ENCODE measurements around the gene CCDC32. TPM values are rescaled to one million over a fixed set of nuclear protein-coding genes. Genes with fewer than 3 reads are reported as not detected.

CCDC32 gene
- total and polyA plus RNA-seq, 2 of the 13 experiments (the other 11 are each of a cell fraction or from before 2014, with no cell fraction given), result 10.8 to 23.2 TPM

GRCh38 chr15:40564591-40565332 lies at the start of gene CCDC32 (continued):
- TF ChIP-seq RNF219 (CRISPR knock-in tag; IDR thresholded peaks at IDR 0.05) (no peak), MED1 (CRISPR knock-in tag; IDR thresholded peaks at IDR 0.05) (0 out of 2 replicates have a peak, but pooled peaks have one; percentile 32), FOXO4 (CRISPR knock-in tag; conservative IDR thresholded peaks at IDR 0.05) (0 out of 2 replicates have a peak, but pooled peaks have one; percentile 79), ARNT (IDR thresholded peaks at IDR 0.05) (no peak), ARNT2 (CRISPR knock-in tag; IDR thresholded peaks at IDR 0.05; ENCODE audit: low read depth) (peak; percentile 17; the same call in 1 of the 2 replicates), CHCHD3 (CRISPR knock-in tag; IDR thresholded peaks at IDR 0.05) (no peak), ZNF367 (CRISPR knock-in tag; IDR thresholded peaks at IDR 0.05; ENCODE audit: borderline replicate concordance) (no peak), ATF1 (CRISPR knock-in tag; IDR thresholded peaks at IDR 0.05) (peak; percentile 81), ZHX1 (CRISPR knock-in tag; IDR thresholded peaks at IDR 0.05; ENCODE audit: low read depth) (no peak), MTERF4 (CRISPR knock-in tag; IDR thresholded peaks at IDR 0.05) (0 out of 2 replicates have a peak, but pooled peaks have one; percentile 52), ZNF746 (CRISPR knock-in tag; IDR thresholded peaks at IDR 0.05) (no peak), ZSCAN9 (CRISPR knock-in tag; IDR thresholded peaks at IDR 0.05; ENCODE audit: borderline replicate concordance) (no peak), ZNF816 (CRISPR knock-in tag; IDR thresholded peaks at IDR 0.05; ENCODE audit: borderline replicate concordance) (no peak), TFAP4 (IDR thresholded peaks at IDR 0.05; ENCODE audit: borderline replicate concordance, low read depth) (peak; percentile 24; the same call in 1 of the 2 replicates), SMARCC2 (IDR thresholded peaks at IDR 0.05) (no peak), HMGXB4 (CRISPR knock-in tag; IDR thresholded peaks at IDR 0.05; ENCODE audit: borderline replicate concordance in 1 of 2, low read depth in 1 of 2) (peak; percentile 72 to 79), PRMT3 (CRISPR knock-in tag; IDR thresholded peaks at IDR 0.05; ENCODE audit: borderline replicate concordance, low read depth) (no peak), SOX6 (IDR thresholded peaks at IDR 0.05) (no peak), SOX6 (CRISPR knock-in tag; IDR thresholded peaks at IDR 0.05) (peak; percentile 45; the same call in 1 of the 2 replicates)
